SK-N-SH (cell line): ENCODE results near the gene SLC9A6. TPM values are rescaled to one million over a fixed set of nuclear protein-coding genes. Genes with fewer than 3 reads are reported as not detected.
"Not testable (repeated sequence)": the region's sequence is repeated elsewhere in the genome, so short reads cannot be mapped to it uniquely, and the experiment has no call there.

Source experiments
- CTCF ChIA-PET: fragments of 300-600, 350-600 bp; formaldehyde crosslinking; extraction: SDS; loops from one replicate; lab custom pipeline; 2021; lab: Yijun Ruan, JAX
- POLR2A ChIA-PET: fragments of 350-600 bp; sonication (Branson Sonifier 250); formaldehyde crosslinking; extraction: SDS; loops from one replicate; lab custom pipeline; 2020; ENCODE audit warnings: antibody characterized with exemption, inconsistent platforms; lab: Yijun Ruan, JAX
- DNase-seq: peaks from one replicate; pipeline ENCODE4 v3.0.0; 2012
- H2AFZ ChIP-seq: fragments of 200-600 bp; sonication (generic); 2 replicates; pipeline ENCODE4 v1.8.1; 2016; ENCODE audit warnings: antibody characterized with exemption, mild to moderate bottlenecking, low read depth
- H3F3A ChIP-seq: fragments of 200-600 bp; sonication (generic); replicated peaks from 2 replicates; pipeline ENCODE3; 2016; ENCODE audit warnings: antibody characterized with exemption, mild to moderate bottlenecking; ENCODE audit not compliant: insufficient read depth
- H3K27ac ChIP-seq, 2 experiments: fragments of 200-500 bp in 1 of 2; fragments of 200-600 bp in 1 of 2; sonication (Bioruptor generic) in 1 of 2; sonication (generic), shearing (Covaris generic) in 1 of 2; 2 replicates each; pipeline versions ENCODE4 v1.5.1 to v1.6.1; 2014 to 2016; ENCODE audit warnings: low read depth in 2 of 2, inconsistent platforms in 1 of 2, low read length in 1 of 2, mild to moderate bottlenecking in 1 of 2, mixed read lengths in 1 of 2
- H3K27me3 ChIP-seq: fragments of 200-600 bp; sonication (generic), shearing (Covaris generic); 2 replicates; pipeline ENCODE4 v1.6.1; 2016; ENCODE audit warnings: mixed run types; ENCODE audit not compliant: insufficient read depth
- H3K36me3 ChIP-seq, 2 experiments: fragments of 200-500 bp in 1 of 2; fragments of 200-600 bp in 1 of 2; sonication (Bioruptor generic) in 1 of 2; sonication (generic) in 1 of 2; replicated peaks in 1 of 2; 2 replicates each; pipeline versions ENCODE3 to v1.5.1; 2014 to 2016; ENCODE audit warnings: low read length in 1 of 2, mild to moderate bottlenecking in 1 of 2; ENCODE audit not compliant: insufficient read depth in 2 of 2, control insufficient read depth in 1 of 2
- H3K4me1 ChIP-seq, 2 experiments: fragments of 200-500 bp in 1 of 2; fragments of 200-600 bp in 1 of 2; sonication (Bioruptor generic) in 1 of 2; sonication (generic), shearing (Covaris generic) in 1 of 2; 2 replicates each; pipeline versions ENCODE4 v1.5.1 to v1.6.1; 2014 to 2016; ENCODE audit warnings: low read depth in 1 of 2, low read length in 1 of 2, mixed run types in 1 of 2; ENCODE audit not compliant: insufficient read depth in 2 of 2, control insufficient read depth in 1 of 2
- H3K4me2 ChIP-seq: fragments of 200-600 bp; sonication (generic), shearing (Covaris generic); 2 replicates; pipeline ENCODE4 v1.6.1; 2017; ENCODE audit warnings: mixed run types
- H3K4me3 ChIP-seq, 2 experiments: fragments of 200-500 bp in 1 of 2; fragments of 200-600 bp in 1 of 2; sonication (Bioruptor generic) in 1 of 2; sonication (generic), shearing (Covaris generic) in 1 of 2; 2 replicates each; pipeline versions ENCODE4 v1.5.1 to v1.8.1; 2014 to 2016; ENCODE audit warnings: low read depth in 2 of 2, inconsistent platforms in 1 of 2, low read length in 1 of 2, mild to moderate bottlenecking in 1 of 2, mixed read lengths in 1 of 2, moderate library complexity in 1 of 2
- H3K79me2 ChIP-seq: fragments of 200-600 bp; sonication (generic); 2 replicates; pipeline ENCODE4 v1.8.1; 2017; ENCODE audit warnings: mild to moderate bottlenecking; ENCODE audit not compliant: insufficient read depth
- H3K9ac ChIP-seq: fragments of 200-600 bp; sonication (generic); 2 replicates; pipeline ENCODE4 v1.6.1; 2017; ENCODE audit warnings: mixed run types
- H3K9me2 ChIP-seq: fragments of 200-600 bp; sonication (generic); 2 replicates; pipeline ENCODE4 v1.6.1; 2017; ENCODE audit warnings: mixed run types
- H3K9me3 ChIP-seq: fragments of 200-600 bp; sonication (generic); 2 replicates; pipeline ENCODE4 v1.6.1; 2017; ENCODE audit warnings: mixed run types, mild to moderate bottlenecking, moderate library complexity
- H4K20me1 ChIP-seq: fragments of 200-600 bp; sonication (generic); 2 replicates; pipeline ENCODE4 v1.6.1; 2017; ENCODE audit warnings: mild to moderate bottlenecking, mixed run types; ENCODE audit not compliant: insufficient read depth
- GABPA ChIP-seq: IDR thresholded peaks from 2 replicates; pipeline ENCODE4 v1.4.0; 2012; ENCODE audit warnings: low read depth, mild to moderate bottlenecking
- MEF2A ChIP-seq: IDR thresholded peaks from 2 replicates; pipeline ENCODE4 v1.4.0; 2012; ENCODE audit warnings: low read depth, borderline replicate concordance
- USF2 ChIP-seq: fragments of 150-350 bp; IDR thresholded peaks from 2 replicates; pipeline ENCODE4 v1.6.1; 2017; ENCODE audit warnings: antibody characterized with exemption, low read length, low read depth, borderline replicate concordance
- WGBS: methylation state at CpG from one replicate; pipeline ENCODE4 v1.1.6; 2017; ENCODE audit warnings: low lambda C conversion rate; 5-methylcytosine and 5-hydroxymethylcytosine counted together
- polyA plus RNA-seq, 3 experiments: library from polyadenylated mRNA; depleted of rRNA; stranded (reverse); fragments of >200 nt; gene quantifications; 2 replicates each; pipeline ENCODE4 v1.2.3, GENCODE V29; 2012

SLC9A6 gene
- polyA plus RNA-seq, 1 of the 3 experiments (the other 2 are of a cell fraction), result 5.0 TPM

GRCh38 chrX:136049608-136050007, 64.4 kb downstream of the SLC9A6 start:
- Histone ChIP-seq H3K27ac (no peak overlapping the region), H3F3A (peaks cover 9% of the 10 kb centered on the region), H3K9ac (no peak overlapping the region), H3K4me3 (no peak overlapping the region), H4K20me1 (peaks cover 4% of the 10 kb centered on the region; the same call in 1 of the 2 replicates), H3K4me2 (no peak overlapping the region), H3K4me1 (peaks cover 0 to 8% of the 10 kb centered on the region in 2 experiments; a peak in 2 of 4 replicates), H3K36me3 (no peaks in the 10 kb centered on the region), H3K27me3 (peaks cover 10% of the 10 kb centered on the region; the same call in 1 of the 2 replicates), H2AFZ (no peak overlapping the region), H3K9me3 (no peaks in the 10 kb centered on the region), H3K9me2 (no peaks in the 10 kb centered on the region), H3K79me2 (no peaks in the 10 kb centered on the region)
- WGBS, result 32% methylated on average over 3 of the region's 3 CpGs
- TF ChIP-seq USF2, result no peak
- no peak for TF ChIP-seq GABPA
- ChIA-PET POLR2A (no interaction called here), CTCF (interaction anchor here (0.8 to 1.3 kb wide), 2 partner anchors 136 to 645 kb away, joined by 3 read pairs; no protein-coding TSS in a partner anchor)
- DNase-seq, result no peak

GRCh38 chrX:136050875-136051274, 65.6 kb downstream of the SLC9A6 start:
- POLR2A ChIA-PET, H3K36me3 ChIP-seq, H4K20me1 ChIP-seq, H3K4me3 ChIP-seq, H3K79me2 ChIP-seq, H2AFZ ChIP-seq, H3K9me3 ChIP-seq, H3K27me3 ChIP-seq, H3K27ac ChIP-seq, H3K9me2 ChIP-seq, H3F3A ChIP-seq, H3K4me1 ChIP-seq, H3K9ac ChIP-seq, H3K4me2 ChIP-seq, DNase-seq: not testable (repeated sequence)
- WGBS, result 44% methylated on average over 6 of the region's 9 CpGs
- CTCF ChIA-PET, result interaction anchor here (0.5 to 1.3 kb wide), 3 partner anchors 218 to 644 kb away, joined by 3 read pairs; no protein-coding TSS in a partner anchor

GRCh38 chrX:136051611-136052010, 66.4 kb downstream of the SLC9A6 start:
- no peak overlapping the region for H2AFZ ChIP-seq
- H3K9me2 ChIP-seq, result no peaks in the 10 kb centered on the region
- WGBS, result 40% methylated on average over 3 of the region's 3 CpGs
- ChIA-PET POLR2A (no interaction called here), CTCF (interaction anchor here (0.6 to 0.9 kb wide), 2 partner anchors 157 to 227 kb away, joined by 3 read pairs; no protein-coding TSS in a partner anchor)
- no peak overlapping the region for H3K9ac ChIP-seq
- H3K4me3 ChIP-seq, result no peak overlapping the region
- no peak overlapping the region for H3K4me2 ChIP-seq
- peaks cover 0 to 7% of the 10 kb centered on the region in 2 experiments; a peak in 2 of 4 replicates for H3K4me1 ChIP-seq
- no peak for TF ChIP-seq MEF2A
- no peaks in the 10 kb centered on the region for H3K9me3 ChIP-seq
- DNase-seq, result no peak
- peaks cover 4% of the 10 kb centered on the region; the same call in 1 of the 2 replicates for H4K20me1 ChIP-seq
- H3K36me3 ChIP-seq, result no peaks in the 10 kb centered on the region
- H3K27ac ChIP-seq, result no peak overlapping the region
- H3K79me2 ChIP-seq, result no peaks in the 10 kb centered on the region
- H3F3A ChIP-seq, result peaks cover 9% of the 10 kb centered on the region
- H3K27me3 ChIP-seq, result peaks cover 10% of the 10 kb centered on the region; the same call in 1 of the 2 replicates
